HG03469 (cell line): ENCODE results near the gene EBLN2.

ENCODE experiments used
- ATAC-seq: cut with Tn5 transposase; IDR thresholded peaks from one replicate; pipeline ENCODE4 v1.9.1; 2021; ENCODE audit warnings: mild to moderate bottlenecking, moderate library complexity, moderate number of reproducible peaks; ENCODE audit not compliant: unreplicated experiment

The EBLN2 gene

DNA sequence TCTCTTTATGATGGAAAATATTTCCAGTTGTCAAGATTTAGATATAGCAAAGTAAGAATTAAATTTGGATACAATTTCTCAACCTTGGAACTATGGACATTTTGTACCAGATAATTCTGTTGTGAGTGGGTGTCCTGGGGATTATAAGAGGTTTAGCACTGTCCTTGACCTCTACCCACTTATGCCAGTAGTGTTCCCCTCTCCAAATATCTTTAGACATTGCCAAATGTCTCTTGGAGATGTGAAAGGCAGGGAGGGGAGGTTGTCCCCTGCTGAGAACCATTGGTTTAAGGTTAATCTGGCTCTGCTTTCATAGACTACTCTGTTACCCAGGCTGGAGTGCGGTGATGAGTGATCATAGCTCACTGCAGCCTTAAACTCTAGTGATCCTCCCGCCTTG is at the start of gene EBLN2:
EBLN2 (plus strand) TSS at position 244 of the 400 bp plus-strand sequence. CDS start 423 bp downstream, outside the sequence.
- ATAC-seq = no peak

DNA sequence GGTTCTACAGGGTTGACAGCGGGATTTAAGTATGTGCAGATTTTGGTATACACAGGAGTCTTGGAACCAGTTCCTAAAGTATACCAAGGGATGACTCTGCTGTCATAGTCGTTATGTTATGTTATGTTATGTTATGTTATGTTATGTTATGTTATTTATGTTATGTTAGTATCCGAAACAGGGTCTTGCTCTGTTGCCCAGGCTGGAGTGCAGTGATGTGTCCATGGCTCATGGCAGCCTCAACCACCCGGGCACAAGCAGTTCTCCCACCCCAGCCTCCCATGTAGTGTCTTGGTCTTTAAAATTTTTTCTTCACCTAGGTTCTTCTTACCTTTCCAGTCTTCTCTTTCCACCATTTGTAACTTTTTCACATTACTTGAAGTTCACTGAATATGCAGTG is 43.2 kb upstream of the EBLN2 start:
- ATAC-seq = no peak

DNA sequence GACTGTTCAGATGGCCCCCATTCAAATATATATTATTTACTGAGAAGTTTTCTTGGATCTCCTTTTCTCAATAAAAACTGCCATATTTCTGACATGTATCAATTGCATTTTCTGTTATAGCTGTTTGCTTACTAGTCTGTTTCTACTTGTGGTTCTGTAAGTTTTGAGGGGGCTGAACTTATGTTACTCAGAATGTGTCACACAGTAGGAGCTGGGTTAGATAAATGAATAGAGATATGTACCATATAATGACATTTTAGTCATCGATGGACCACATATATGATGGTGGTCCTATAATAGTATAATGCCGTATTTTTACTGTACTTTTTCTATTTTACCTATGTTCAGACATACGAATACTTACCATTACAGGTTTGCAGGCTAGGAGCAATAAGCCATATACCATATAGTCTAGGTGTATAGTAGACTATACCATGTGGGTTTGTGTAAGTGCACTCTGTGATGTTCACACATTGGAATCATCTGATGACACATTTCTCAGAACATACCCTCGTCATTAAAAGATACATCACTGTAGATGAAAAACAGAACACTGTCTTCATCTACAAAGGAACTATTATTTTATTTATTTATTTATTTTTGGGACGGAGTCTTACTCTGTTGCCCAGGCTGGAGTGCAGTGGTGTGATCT is 42.5 kb upstream of the EBLN2 start:
- no peak for ATAC-seq

DNA sequence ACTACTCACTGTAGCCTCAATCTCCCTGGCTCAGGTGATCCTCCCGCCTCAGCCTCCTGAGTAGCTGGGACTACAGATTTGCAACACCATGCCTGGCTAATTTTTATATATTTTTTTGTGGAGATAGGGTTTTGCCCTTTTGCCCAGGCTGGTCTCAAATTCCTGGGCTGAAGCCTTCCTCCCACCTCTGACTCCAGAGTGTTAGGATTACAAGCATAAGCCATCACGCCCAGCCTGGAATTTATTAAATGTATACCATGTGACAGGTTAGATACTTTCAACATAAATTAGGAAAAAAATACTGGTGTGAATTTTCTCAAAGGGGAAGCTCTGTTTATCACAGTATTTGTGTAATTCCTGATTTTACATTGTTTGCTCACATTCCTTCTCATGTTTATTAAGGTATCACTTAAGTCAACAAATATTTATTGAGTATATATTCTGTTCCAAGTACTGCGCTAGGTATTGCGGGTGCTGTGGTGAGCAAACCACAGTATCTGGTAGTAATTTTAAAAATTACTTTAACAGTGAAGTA is 40.1 kb upstream of the EBLN2 start:
- ATAC-seq = no peak

DNA sequence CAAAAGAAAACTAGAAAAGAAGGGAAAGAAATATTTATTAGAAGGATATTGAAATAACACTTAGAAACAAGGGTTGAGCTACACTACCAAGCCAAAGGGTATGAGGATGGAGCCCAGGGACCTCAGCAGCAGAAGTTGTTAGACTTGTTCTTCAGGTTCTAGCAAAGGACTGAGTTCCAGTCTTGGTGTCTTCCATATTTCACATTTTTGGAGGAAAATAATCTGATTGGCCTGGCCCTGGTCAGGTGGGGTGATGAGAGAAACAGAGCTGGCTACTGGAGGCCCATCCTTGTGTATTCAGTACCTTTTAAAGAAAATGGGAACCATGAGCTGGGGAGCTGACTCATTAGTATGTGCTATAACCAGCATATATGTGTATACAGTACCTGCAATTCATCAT is 36.6 kb upstream of the EBLN2 start:
- no peak for ATAC-seq

DNA sequence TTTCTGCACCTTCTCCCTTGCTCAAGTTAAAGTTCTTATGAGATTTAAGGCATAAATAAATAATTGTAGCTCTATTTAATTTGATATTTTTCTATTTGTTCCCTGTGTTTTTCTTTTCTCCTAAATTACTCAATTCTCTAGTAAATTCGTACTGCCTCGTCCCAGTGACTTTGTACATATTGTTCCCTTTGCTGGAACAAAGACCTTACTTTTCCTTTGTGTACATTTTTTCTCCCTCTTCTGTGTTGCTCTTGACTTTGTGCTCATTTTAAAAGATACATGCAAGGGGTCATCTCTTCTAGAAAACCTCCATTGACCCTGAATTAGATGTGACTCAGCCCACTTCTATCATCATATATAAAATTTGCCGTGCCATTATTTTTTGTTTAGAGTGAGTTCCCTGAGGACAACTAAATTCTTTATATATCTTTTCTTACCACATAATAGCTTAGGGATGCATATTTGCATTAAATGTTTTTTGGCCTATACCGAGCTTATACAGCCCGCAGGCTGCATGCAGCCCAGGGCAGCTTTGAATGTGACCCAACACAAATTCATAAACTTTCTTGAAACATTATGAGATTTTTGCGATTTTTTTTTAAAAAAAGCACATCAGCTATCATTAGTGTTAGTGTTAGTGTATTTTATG is 35.2 kb upstream of the EBLN2 start:
- ATAC-seq = no peak

DNA sequence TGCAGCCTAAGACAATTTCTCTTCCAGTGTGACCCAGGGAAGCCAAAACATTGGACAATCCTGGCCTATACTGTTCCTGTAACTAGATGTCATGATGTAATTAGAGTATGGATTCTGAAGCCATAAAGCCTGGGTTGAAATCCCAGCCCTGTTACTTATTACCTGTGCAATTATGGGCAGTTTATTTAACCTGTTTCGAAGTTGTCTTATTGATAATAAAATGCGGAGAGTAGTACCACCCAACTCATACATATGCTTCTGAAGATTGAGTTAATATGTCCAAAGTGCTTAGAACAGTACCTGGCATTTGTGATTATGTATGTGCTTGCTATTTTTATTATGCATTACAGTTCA is 34.7 kb upstream of the EBLN2 start:
- ATAC-seq = no peak

DNA sequence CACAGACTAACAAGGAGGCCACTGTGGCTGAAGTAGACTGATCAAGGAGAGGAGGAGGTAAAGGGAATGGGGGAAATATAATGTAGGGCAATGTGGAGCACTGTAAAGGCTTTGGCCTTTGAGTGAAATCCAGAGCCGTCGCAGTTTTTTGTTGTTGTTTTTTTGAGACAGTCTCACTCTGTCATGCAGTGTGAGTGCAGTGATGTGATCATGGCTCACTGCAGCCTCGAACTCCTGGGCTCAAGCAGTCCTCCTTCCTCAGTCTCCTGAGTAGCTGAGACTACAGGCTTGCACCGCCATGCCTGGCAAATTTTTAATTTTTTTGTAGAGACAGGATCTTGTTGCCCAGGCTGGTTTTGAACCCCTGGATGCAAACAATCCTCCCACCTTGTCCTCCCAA is 32.7 kb upstream of the EBLN2 start:
- no peak for ATAC-seq

DNA sequence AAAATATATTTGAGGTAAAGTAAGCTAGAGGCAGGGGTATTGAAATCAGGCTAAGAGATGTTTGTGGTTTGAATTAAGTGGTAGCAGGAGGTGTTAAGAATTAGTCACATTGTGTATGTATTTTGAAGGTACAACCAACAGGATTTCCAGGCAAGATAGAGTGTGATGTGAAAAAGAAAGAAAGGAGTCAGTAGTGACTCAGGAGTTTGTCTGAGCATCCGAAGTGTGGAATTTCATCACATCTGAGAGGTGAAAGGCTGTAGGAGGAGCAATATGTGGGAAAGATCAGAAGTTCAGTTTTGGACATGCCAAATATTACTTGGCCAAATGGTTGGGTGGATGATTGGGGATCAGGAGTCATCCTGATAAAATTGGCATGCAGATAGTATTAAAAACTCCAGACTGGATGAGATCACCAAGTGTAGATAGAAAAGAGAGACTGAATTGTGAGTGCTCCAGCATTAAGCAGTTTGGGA is 32.1 kb upstream of the EBLN2 start:
- no peak for ATAC-seq

DNA sequence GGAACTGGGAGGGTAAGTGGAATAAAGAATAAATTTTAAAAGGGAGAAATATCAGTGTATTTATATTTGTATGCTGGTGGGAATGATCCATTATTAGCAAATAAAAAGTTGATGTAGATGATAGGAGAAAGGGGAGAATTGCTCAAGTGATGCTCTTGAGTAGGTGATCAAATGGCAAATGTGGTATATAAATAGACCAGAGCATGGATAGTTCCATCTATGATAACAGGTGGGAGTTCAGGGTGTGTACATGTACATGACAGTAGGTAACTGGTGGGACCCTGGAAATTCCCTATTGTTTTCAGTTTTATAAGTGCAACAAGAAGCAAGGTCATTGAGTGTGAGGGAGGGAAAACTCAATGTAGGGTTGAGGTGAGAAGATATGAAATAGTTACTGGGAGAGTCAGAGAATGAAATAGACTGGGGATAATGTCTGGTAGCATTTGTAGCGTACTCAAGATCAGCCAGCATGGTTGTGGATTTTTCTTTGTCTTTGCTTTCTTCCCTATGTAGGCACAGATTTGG is 31.3 kb upstream of the EBLN2 start:
- ATAC-seq = no peak

DNA sequence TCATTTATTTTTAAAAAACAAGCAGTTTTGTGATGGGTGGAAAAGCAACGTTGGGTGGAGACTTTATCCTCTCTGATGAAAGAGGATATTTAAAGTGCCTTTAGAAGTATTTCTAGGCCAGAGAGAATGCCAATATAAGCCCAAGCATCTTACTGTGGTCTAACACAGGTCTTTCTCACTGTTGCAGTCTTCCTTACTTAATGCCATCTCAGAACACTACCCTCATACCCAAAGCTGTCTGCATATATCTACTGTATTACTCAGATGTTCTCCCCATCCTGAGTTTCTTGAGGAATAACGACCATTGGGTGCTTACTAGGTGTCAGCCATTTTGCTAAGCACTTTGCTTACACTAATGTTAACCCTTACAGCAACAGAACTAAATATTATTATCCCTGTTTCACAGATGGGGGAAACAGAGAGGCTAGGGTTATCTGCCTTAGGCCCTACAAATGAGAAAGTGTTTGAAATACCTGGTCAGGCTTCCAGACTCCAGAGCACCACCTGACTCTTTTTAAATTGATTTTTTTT is 29.8 kb upstream of the EBLN2 start:
- ATAC-seq = no peak

DNA sequence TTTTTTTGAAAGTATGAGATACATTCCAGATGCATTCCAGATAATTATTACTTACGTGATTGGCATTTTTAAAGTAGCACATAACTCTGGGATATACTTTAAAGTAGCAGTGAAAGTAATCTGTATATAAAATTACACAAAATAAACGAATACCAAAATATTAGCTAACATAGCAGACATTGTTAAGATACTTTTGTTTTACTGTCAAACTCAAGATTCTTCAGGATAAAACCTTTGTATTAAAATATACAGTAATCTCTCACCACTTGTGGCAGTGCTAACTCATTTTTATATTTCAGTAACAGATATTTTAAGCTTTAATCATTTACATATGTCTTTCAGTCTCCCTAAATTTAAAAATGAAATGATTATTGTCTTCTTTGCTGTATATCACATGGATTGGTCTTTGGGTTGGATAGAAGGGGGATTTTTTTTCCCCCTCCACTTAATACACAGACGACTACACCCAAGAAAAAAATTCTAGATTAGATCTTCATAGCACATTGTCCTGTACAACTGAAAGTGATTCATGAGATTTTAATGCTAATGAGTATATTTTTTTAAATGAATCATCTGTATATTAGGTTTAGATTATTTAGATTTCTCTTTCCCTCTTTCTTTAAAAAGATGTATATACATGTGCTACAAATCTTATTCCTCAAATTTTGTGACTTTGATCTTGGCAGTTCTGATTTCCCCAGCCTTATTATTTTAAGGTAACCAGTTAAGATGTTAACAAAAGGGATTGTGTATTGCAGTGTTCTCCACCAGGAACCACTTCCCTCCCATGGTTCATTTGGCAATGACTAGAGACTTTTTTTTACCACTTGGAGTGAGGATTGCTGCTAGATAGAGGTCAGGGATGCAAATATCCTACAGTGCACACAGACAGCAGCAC is 24.5 kb upstream of the EBLN2 start:
- no peak for ATAC-seq

DNA sequence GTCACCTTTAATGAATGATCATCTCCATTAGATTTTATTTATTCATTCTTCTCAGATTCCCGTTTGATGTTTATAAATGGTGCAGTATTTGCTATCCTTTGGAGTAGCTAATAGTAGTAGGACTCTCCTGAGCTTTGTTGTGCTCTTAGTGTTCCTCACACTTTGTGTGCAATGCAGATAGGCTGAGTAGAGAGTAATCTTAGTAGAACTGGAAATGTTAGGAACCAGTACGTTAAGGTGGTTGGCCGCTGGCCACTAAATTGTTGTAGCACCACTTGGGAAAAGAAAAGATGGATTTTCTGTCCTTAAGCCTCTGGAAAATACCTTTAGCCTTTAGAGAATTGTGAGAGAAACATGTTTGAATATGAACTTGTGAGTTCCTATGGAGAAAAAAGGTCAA is 19.9 kb upstream of the EBLN2 start:
- ATAC-seq = no peak

DNA sequence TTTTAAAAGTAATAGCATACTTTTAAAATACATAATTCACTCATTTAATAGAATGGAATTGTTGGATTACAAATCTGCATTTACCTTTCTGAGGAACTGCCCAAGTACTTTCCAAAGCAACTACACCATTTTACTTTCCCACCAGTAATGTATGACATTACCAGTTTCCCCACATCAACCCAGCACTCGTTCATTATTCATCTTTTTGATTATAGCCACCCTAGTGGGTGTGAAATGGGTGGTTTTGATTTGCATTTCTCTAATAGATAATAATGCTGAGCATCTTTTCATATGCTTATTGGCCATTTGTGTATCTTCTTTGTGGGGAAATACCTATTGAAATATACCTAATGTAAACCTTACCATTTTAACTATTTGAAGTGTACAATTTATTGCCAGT is 18.0 kb upstream of the EBLN2 start:
- ATAC-seq = no peak

DNA sequence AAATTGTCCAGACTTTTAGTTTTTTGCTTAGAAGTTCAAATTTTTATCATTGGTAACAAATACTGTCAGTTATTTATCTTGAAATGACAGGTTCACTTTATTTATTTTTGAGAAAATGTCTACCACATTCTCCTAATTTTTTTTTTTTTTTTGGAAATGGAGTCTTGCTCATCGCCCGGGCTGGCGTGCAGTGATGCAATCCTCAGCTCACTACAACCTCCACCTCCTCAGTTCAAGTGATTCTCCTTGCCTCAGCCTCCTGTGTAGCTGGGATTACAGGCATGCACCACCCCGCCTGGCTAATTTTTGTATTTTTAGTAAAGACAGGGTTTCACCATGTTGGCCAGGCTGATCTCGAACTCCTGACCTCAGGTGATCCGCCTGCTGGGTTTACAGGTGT is 16.1 kb upstream of the EBLN2 start:
- no peak for ATAC-seq

DNA sequence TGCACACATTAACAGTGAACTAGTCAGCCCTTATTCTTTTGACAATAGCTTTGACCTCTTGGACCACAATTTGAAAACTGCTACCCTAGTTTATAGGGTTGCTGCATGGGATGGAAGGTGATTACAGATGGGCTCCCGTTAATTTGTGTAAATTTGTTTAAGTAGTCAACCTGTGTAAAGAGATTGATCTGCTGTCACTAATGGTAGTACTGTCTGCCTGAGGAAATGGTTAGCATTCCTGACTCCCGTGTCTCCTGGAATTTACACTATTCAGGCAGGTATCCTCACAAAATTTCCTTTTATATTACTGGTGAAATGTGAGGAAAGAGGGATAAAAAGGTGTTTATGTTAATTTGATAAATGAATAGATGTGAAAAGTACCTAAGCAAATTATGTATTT is 15.3 kb upstream of the EBLN2 start:
- ATAC-seq = no peak

DNA sequence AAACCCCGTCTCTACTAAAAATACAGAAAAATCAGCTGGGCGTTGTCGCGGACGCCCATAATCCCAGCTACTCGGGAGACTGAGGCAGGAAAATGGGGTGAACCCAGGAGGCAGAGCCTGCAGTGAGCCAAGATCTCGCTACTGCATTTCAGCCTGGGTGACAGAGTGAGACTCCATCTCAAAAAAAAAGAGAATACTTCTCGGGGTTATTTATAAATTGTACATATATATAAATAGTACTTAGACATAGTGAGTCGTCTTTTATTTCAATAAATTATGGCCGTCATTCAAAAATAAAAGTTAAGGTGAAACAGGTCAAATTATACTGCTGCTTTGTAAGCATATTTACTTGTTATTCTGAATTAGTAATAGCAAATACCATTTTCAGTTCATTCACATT is 12.1 kb upstream of the EBLN2 start:
- no peak for ATAC-seq

DNA sequence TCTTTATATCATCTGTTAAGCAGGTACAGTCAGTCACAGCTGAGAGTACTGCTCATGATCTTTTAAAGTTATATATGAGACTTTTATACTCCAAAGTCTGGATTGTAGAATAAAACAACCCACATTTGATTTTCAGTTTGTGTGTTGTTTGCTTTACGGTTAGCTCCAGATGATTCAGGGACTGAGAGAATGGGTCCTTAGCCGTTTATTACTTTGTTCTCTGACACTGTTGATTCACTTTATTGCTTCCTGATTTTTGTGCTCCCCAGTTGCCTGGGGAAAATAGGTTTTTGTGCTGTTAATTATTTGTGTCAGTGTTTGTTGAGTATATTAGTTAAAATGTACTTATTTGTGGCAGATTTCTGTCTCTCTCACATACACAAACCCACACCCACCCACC is 8.6 kb upstream of the EBLN2 start:
- no peak for ATAC-seq

DNA sequence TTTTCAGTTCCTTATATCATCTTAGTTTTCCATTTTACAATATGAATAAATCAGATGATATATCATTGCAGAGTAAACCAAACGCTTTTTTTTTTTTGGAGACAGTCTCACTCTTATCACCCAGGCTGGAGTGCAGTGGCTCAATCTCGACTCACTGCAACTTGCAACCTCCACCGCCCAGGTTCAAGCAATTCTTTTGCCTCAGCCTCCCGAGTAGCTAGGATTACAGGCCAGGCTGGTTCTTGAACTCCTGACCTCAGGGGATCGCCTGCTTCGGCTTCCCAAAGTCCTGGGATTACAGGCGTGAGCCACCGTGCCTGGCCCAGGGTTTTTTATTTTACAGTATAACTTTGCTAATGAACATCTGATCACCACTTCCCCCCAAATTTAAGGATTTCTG is 5.9 kb upstream of the EBLN2 start:
- ATAC-seq = no peak

DNA sequence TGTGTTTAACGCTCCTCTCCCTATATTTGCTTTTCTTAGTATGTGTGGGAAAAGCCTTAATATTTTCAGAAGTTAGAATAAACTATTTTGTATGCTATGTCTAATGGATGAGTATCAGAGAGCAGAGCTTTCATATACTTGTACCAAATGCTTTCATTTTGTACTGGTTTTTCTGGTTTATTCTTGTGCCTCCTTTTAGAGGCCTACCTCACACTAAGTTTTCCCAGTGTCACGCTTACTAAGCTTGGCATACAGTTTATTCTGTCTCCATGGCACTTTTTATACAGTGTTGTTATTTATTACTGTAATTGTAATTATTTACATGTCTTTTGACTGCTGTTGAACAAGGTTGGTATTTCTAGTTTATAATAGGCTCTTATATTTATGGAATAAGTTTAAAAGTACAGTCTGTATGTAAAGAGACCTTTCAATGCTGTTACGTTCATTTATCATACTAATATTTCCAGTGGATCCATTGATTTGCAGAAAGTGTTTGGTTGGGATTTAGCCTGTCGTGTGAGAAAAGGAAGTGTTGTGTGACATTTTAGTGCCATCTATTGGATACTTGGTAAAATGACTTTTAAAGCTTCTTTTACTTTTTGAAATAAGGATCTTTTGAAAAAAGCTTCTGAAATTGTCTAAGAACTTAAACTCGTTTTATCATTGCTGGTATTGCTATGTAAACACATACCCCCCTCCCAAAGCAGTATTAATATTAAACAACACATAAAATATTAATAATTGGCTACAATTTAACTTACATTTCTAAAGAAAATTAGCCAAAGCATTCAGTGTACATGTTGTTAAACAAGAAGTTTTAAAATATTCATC is 5.2 kb upstream of the EBLN2 start:
- ATAC-seq = no peak
